HepG2 (cell line): Measurements from ENCODE around the gene INTS1. TPM values are rescaled to one million over a fixed set of nuclear protein-coding genes. Genes with fewer than 3 reads are reported as not detected.

ENCODE experiments used
- AKAP8 ChIP-seq: sonication (generic); formaldehyde crosslinking; IDR thresholded peaks from 2 replicates; pipeline ENCODE4 v1.5.1; 2020; ENCODE audit warnings: mild to moderate bottlenecking, missing genetic modification reagents
- ELF1 ChIP-seq: sonication (generic); formaldehyde crosslinking; IDR thresholded peaks from 2 replicates; pipeline ENCODE4 v1.4.0; 2020; ENCODE audit warnings: missing genetic modification reagents
- FOXA1 ChIP-seq, 2 experiments: fragments of 450-650 bp in 1 of 2; sonication (generic) in 1 of 2; formaldehyde crosslinking in 1 of 2; IDR thresholded peaks; 2 replicates each; pipeline versions ENCODE4 v1.4.0 to v1.6.1; 2016 to 2020; ENCODE audit warnings: missing genetic modification reagents in 1 of 2
- FOXK1 ChIP-seq: sonication (generic); formaldehyde crosslinking; IDR thresholded peaks from 2 replicates; pipeline ENCODE4 v1.4.0; 2020; ENCODE audit warnings: low read depth, missing genetic modification reagents, borderline replicate concordance
- GATAD2A ChIP-seq: IDR thresholded peaks from 2 replicates; pipeline ENCODE4 v1.6.1; 2016
- HOXA3 ChIP-seq: sonication (generic); formaldehyde crosslinking; IDR thresholded peaks from 2 replicates; pipeline ENCODE4 v1.5.0; 2020; ENCODE audit warnings: missing genetic modification reagents
- IKZF4 ChIP-seq: sonication (generic); formaldehyde crosslinking; IDR thresholded peaks from 2 replicates; pipeline ENCODE4 v1.5.1; 2020; ENCODE audit warnings: borderline replicate concordance, mild to moderate bottlenecking, low read depth, missing genetic modification reagents; ENCODE audit errors: not compliant biosample characterization
- PAXIP1 ChIP-seq: sonication (generic); formaldehyde crosslinking; conservative IDR thresholded peaks from 2 replicates; pipeline ENCODE4 v1.4.0; 2020; ENCODE audit warnings: mild to moderate bottlenecking, missing genetic modification reagents, moderate library complexity
- ZBTB14 ChIP-seq: sonication (generic); formaldehyde crosslinking; IDR thresholded peaks from 2 replicates; pipeline ENCODE4 v1.4.0; 2020; ENCODE audit warnings: missing genetic modification reagents
- ZBTB2 ChIP-seq: sonication (generic); formaldehyde crosslinking; IDR thresholded peaks from 2 replicates; pipeline ENCODE4 v1.8.0; 2022; ENCODE audit warnings: low read depth, missing genetic modification reagents
- ZNF333 ChIP-seq: sonication (generic); formaldehyde crosslinking; IDR thresholded peaks from 2 replicates; pipeline ENCODE4 v1.4.0; 2020; ENCODE audit warnings: mild to moderate bottlenecking, missing genetic modification reagents, borderline replicate concordance
- ZNF335 ChIP-seq: sonication (generic); formaldehyde crosslinking; IDR thresholded peaks from 2 replicates; pipeline ENCODE4 v1.4.0; 2020; ENCODE audit warnings: missing genetic modification reagents
- ZNF430 ChIP-seq: sonication (generic); formaldehyde crosslinking; IDR thresholded peaks from 2 replicates; pipeline ENCODE4 v1.9.0; 2021; ENCODE audit warnings: mild to moderate bottlenecking, missing genetic modification reagents
- ZNF703 ChIP-seq: sonication (generic); formaldehyde crosslinking; IDR thresholded peaks from 2 replicates; pipeline ENCODE4 v1.5.1; 2020; ENCODE audit warnings: missing genetic modification reagents, mild to moderate bottlenecking, moderate library complexity, borderline replicate concordance
- ZNF782 ChIP-seq: sonication (generic); formaldehyde crosslinking; IDR thresholded peaks from 2 replicates; pipeline ENCODE4 v1.4.0; 2020; ENCODE audit warnings: missing genetic modification reagents, mild to moderate bottlenecking, borderline replicate concordance
- ZSCAN12 ChIP-seq: sonication (generic); formaldehyde crosslinking; IDR thresholded peaks from 2 replicates; pipeline ENCODE4 v1.9.0; 2021; ENCODE audit warnings: mild to moderate bottlenecking, missing genetic modification reagents
- polyA plus RNA-seq, 8 experiments: library from polyadenylated mRNA; depleted of rRNA in 3 of 8; stranded (reverse) in 7 of 8; unstranded in 1 of 8; fragments of >200 nt; fragmentation: Illumina TruSeq in 4 of 8; extraction: Trizol in 4 of 8; gene quantifications; 2 replicates each; pipeline versions ENCODE4 v1.2.1 to v1.2.3, GENCODE V29; 2011 to 2016; ENCODE audit warnings: low read depth in 4 of 8, missing spikeins in 1 of 8, mixed read lengths in 1 of 8; ENCODE audit not compliant: insufficient read depth in 1 of 8
- total RNA-seq, 5 experiments: library from RNA; depleted of rRNA; stranded (reverse); fragments of >200 nt; fragmentation: Illumina TruSeq; extraction: Trizol; gene quantifications; 2 replicates each; pipeline ENCODE4 v1.2.3, GENCODE V29; 2016; ENCODE audit warnings: low read depth in 1 of 5
- TF ChIP-seq, protein P1 (sequence below): sonication (generic); formaldehyde crosslinking; IDR thresholded peaks from 2 replicates; pipeline ENCODE4 v1.5.0; 2020; ENCODE audit warnings: missing genetic modification reagents

The INTS1 gene
- total and polyA plus RNA-seq, 2 of the 13 experiments (the other 11 are each of a cell fraction or from before 2014, with no cell fraction given) = 13.7 to 29.0 TPM

DNA sequence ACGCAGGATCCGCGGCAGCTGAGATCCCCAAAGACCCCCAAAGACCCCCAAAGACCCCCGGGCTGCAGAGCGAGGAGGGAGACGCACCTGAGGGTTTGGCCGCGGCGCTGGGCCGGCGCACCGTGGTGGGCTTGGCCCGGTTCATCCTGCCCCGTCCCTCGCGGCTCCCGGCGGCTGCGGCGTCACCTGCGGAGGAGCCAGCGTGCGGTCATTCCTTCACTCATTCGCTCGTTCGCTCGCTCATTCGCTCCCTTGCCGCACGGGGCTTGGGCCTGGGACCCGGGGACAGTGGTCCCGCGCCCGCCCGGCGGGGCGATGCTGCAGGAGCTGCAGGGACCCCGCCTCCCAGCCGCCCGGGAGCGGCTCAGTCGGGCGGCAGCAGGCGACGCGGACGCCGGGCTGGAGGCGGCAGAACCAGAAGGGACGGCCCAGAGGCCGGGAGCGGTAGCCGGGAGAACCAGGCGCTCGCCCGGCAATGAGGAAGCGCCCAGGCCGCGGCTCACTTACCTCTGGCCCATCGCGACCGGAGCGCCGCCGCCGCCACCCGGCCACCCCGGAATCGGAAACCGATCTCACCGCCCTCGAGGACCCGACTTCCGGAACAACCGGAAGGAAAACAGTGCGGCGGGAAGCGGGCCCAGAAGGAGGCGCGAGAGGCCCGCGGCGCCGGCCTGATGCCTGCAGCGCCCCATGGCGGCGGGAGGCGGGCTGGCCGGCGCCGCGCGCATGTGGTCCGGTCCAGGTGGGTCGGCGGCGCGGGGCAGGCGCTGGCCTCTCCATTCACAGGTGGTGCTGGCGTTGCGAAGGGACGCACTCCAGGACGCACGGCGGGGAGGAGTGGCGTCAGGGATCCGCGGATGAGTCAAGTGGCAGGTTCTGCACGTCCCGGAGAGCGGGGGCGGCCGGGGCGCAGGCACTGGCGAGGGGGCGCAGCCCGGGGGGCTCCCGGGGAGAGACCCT lies at the start of gene INTS1 (continued):
- TF ChIP-seq, protein P1, sequence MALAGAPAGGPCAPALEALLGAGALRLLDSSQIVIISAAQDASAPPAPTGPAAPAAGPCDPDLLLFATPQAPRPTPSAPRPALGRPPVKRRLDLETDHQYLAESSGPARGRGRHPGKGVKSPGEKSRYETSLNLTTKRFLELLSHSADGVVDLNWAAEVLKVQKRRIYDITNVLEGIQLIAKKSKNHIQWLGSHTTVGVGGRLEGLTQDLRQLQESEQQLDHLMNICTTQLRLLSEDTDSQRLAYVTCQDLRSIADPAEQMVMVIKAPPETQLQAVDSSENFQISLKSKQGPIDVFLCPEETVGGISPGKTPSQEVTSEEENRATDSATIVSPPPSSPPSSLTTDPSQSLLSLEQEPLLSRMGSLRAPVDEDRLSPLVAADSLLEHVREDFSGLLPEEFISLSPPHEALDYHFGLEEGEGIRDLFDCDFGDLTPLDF (CRISPR knock-in tag) = peak; percentile 79
- TF ChIP-seq ZBTB2 (CRISPR knock-in tag) (peak; percentile 93), ZBTB14 (CRISPR knock-in tag) (peak; percentile 46; the same call in 1 of the 2 replicates), HOXA3 (CRISPR knock-in tag) (peak; percentile 93), ZNF430 (no peak), ZNF335 (CRISPR knock-in tag) (peak; percentile 97), ZSCAN12 (CRISPR knock-in tag) (no peak; the same call in 1 of the 2 replicates), AKAP8 (CRISPR knock-in tag) (no peak), ZNF703 (CRISPR knock-in tag) (no peak), GATAD2A (peak; percentile 33), FOXA1 (IDR thresholded peaks at IDR 0.05) (no peak), FOXA1 (CRISPR knock-in tag; IDR thresholded peaks at IDR 0.05) (peak; percentile 95), FOXK1 (CRISPR knock-in tag) (peak; percentile 100), ZNF333 (CRISPR knock-in tag) (0 out of 2 replicates have a peak, but pooled peaks have one; percentile 24), IKZF4 (CRISPR knock-in tag) (peak; percentile 87), ELF1 (CRISPR knock-in tag) (peak; percentile 89), ZNF782 (CRISPR knock-in tag) (0 out of 2 replicates have a peak, but pooled peaks have one; percentile 55), PAXIP1 (CRISPR knock-in tag) (peak; percentile 63)
